OCI-LY1 (cell line): Measurements from ENCODE around the gene DRD1.
"Not testable (repeated sequence)": the region's sequence is repeated elsewhere in the genome, so short reads cannot be mapped to it uniquely, and the experiment has no call there.

Experiments used
- H2AFZ ChIP-seq: fragments of 200-600 bp; sonication (generic), shearing (Covaris generic); 2 replicates; pipeline ENCODE4 v1.6.0; 2014; ENCODE audit warnings: antibody characterized with exemption, mild to moderate bottlenecking, low read length
- H3F3A ChIP-seq: fragments of 200-600 bp; sonication (generic), shearing (Covaris generic); 2 replicates; pipeline ENCODE4 v1.6.0; 2014; ENCODE audit warnings: mild to moderate bottlenecking, antibody characterized with exemption, low read length, moderate library complexity; ENCODE audit not compliant: insufficient read depth
- H3K27ac ChIP-seq: fragments of 200-600 bp; sonication (generic); 2 replicates; pipeline ENCODE4 v1.5.1; 2014; ENCODE audit warnings: low read length, mixed run types, mild to moderate bottlenecking, low read depth; ENCODE audit not compliant: poor library complexity, severe bottlenecking
- H3K27me3 ChIP-seq: fragments of 200-600 bp; sonication (generic); 2 replicates; pipeline ENCODE4 v1.6.0; 2014; ENCODE audit warnings: antibody characterized with exemption, mild to moderate bottlenecking, low read length, moderate library complexity; ENCODE audit not compliant: insufficient read depth
- H3K36me3 ChIP-seq: fragments of 200-600 bp; sonication (generic); 2 replicates; pipeline ENCODE4 v1.6.1; 2014; ENCODE audit warnings: mild to moderate bottlenecking, antibody characterized with exemption, low read length, moderate library complexity, mixed read lengths; ENCODE audit not compliant: insufficient read depth
- H3K4me1 ChIP-seq: fragments of 200-600 bp; sonication (generic); 2 replicates; pipeline ENCODE4 v1.5.1; 2014; ENCODE audit warnings: mild to moderate bottlenecking, low read length, moderate library complexity; ENCODE audit not compliant: insufficient read depth, severe bottlenecking
- H3K4me2 ChIP-seq: fragments of 200-600 bp; sonication (generic), shearing (Covaris generic); 2 replicates; pipeline ENCODE4 v1.6.1; 2014; ENCODE audit warnings: low read length
- H3K4me3 ChIP-seq: fragments of 200-600 bp; sonication (generic); 2 replicates; pipeline ENCODE4 v1.5.1; 2014; ENCODE audit warnings: low read length, low read depth, mild to moderate bottlenecking, mixed read lengths; ENCODE audit not compliant: poor library complexity, severe bottlenecking
- H3K79me2 ChIP-seq: fragments of 200-600 bp; shearing (Covaris generic); 2 replicates; pipeline ENCODE4 v1.6.1; 2016; ENCODE audit warnings: mixed run types, low read length, mixed read lengths; ENCODE audit not compliant: insufficient read depth
- H3K9ac ChIP-seq: fragments of 200-600 bp; sonication (generic), shearing (Covaris generic); 2 replicates; pipeline ENCODE4 v1.6.1; 2014; ENCODE audit warnings: mild to moderate bottlenecking, low read length, mixed read lengths
- H3K9me2 ChIP-seq: fragments of 200-600 bp; sonication (generic), shearing (Covaris generic); 2 replicates; pipeline ENCODE4 v1.6.1; 2014; ENCODE audit warnings: low read depth, mild to moderate bottlenecking, low read length, mixed read lengths
- H3K9me3 ChIP-seq: fragments of 200-600 bp; shearing (Covaris generic); 2 replicates; pipeline ENCODE4 v1.6.1; 2014; ENCODE audit warnings: low read length, mixed read lengths
- H4K20me1 ChIP-seq: fragments of 200-600 bp; sonication (generic), shearing (Covaris generic); 2 replicates; pipeline ENCODE4 v1.6.0; 2016; ENCODE audit warnings: mild to moderate bottlenecking, low read length; ENCODE audit not compliant: insufficient read depth
- CTCF ChIP-seq: fragments of 200-600 bp; sonication (generic), shearing (Covaris generic); IDR thresholded peaks from 2 replicates; pipeline ENCODE4 v1.5.1; 2017; ENCODE audit warnings: mild to moderate bottlenecking, antibody characterized with exemption, low read length, moderate library complexity, mixed read lengths
- EZH2 ChIP-seq: fragments of 200-600 bp; sonication (generic), shearing (Covaris generic); IDR thresholded peaks from 2 replicates; pipeline ENCODE4 v1.8.0; 2017; ENCODE audit warnings: borderline replicate concordance, mixed run types, mild to moderate bottlenecking, antibody characterized with exemption, low read length, moderate library complexity, mixed read lengths

The DRD1 gene

GRCh38 chr5:175452166-175452565 lies 8.2 kb upstream of the DRD1 start:
- TF ChIP-seq EZH2 (no peak), CTCF (no peak)
- no peak overlapping the region for H3K4me3 ChIP-seq
- H3K9me2 ChIP-seq, result no peaks in the 10 kb centered on the region
- H2AFZ ChIP-seq, result no peak overlapping the region
- H3K36me3 ChIP-seq, result no peaks in the 10 kb centered on the region
- no peaks in the 10 kb centered on the region for H3K79me2 ChIP-seq
- H3K9me3 ChIP-seq, result no peaks in the 10 kb centered on the region
- H3K9ac ChIP-seq, result no peak overlapping the region
- H3K4me2 ChIP-seq, result no peak overlapping the region
- no peak overlapping the region for H3K27ac ChIP-seq
- H3K4me1 ChIP-seq, result no peaks in the 10 kb centered on the region
- 0 out of 2 replicates have a peak, but pooled peaks cover 3% of the 10 kb centered on the region for H3K27me3 ChIP-seq
- H4K20me1 ChIP-seq, result no peaks in the 10 kb centered on the region
- no peaks in the 10 kb centered on the region for H3F3A ChIP-seq

- H3K36me3 ChIP-seq, result no peaks in the 10 kb centered on the region
- H2AFZ ChIP-seq, result no peak overlapping the region
- no peaks in the 10 kb centered on the region for H3K9me2 ChIP-seq
- H3K27ac ChIP-seq, result no peak overlapping the region
- no peak overlapping the region for H3K9ac ChIP-seq
- H3K79me2 ChIP-seq, result no peaks in the 10 kb centered on the region
- H3K27me3 ChIP-seq, result 0 out of 2 replicates have a peak, but pooled peaks cover 3% of the 10 kb centered on the region
- H3K4me2 ChIP-seq, result no peak overlapping the region
- no peaks in the 10 kb centered on the region for H3K4me1 ChIP-seq
- TF ChIP-seq EZH2 (no peak), CTCF (no peak)
- H4K20me1 ChIP-seq, result no peaks in the 10 kb centered on the region
- no peaks in the 10 kb centered on the region for H3K9me3 ChIP-seq
- H3F3A ChIP-seq, result no peaks in the 10 kb centered on the region
- no peak overlapping the region for H3K4me3 ChIP-seq
Observed at GRCh38 chr5:175448276-175448675, 4.3 kb upstream of the DRD1 start.

GRCh38 chr5:175447571-175447970 lies 3.6 kb upstream of the DRD1 start:
- Histone ChIP-seq H3K9me2 (no peaks in the 10 kb centered on the region), H4K20me1 (no peaks in the 10 kb centered on the region), H3K27me3 (no peaks in the 10 kb centered on the region), H3K9me3 (no peaks in the 10 kb centered on the region), H3K27ac (no peak overlapping the region), H3F3A (no peaks in the 10 kb centered on the region), H3K4me2 (no peak overlapping the region), H3K79me2 (no peaks in the 10 kb centered on the region), H2AFZ (no peak overlapping the region), H3K4me3 (no peak overlapping the region), H3K4me1 (no peaks in the 10 kb centered on the region), H3K9ac (no peak overlapping the region), H3K36me3 (no peaks in the 10 kb centered on the region)
- TF ChIP-seq EZH2, result no peak
- no peak for TF ChIP-seq CTCF

- not testable (repeated sequence) for H3K4me3 ChIP-seq, H3K4me1 ChIP-seq, H3K27me3 ChIP-seq, H2AFZ ChIP-seq, H3K4me2 ChIP-seq, H3K9ac ChIP-seq, H3K9me3 ChIP-seq, H3K27ac ChIP-seq, H3F3A ChIP-seq, H3K36me3 ChIP-seq, H3K9me2 ChIP-seq, H3K79me2 ChIP-seq, H4K20me1 ChIP-seq
Observed at GRCh38 chr5:175446378-175446777, 2.4 kb upstream of the DRD1 start.
